KMS-11 (cell line): ENCODE data around the gene SERPINB8.

Experiments
- H2AFZ ChIP-seq: fragments of 200-600 bp; sonication (generic); 2 replicates; pipeline ENCODE4 v1.6.1; 2016; ENCODE audit warnings: antibody characterized with exemption, mixed run types, low read depth
- H3K27ac ChIP-seq: fragments of 200-600 bp; sonication (generic); 2 replicates; pipeline ENCODE4 v1.6.1; 2016; ENCODE audit warnings: mild to moderate bottlenecking, mixed run types
- H3K27me3 ChIP-seq: fragments of 200-600 bp; sonication (generic); 2 replicates; pipeline ENCODE4 v1.6.1; 2017; ENCODE audit warnings: mild to moderate bottlenecking, low read depth, mixed run types, moderate library complexity; ENCODE audit not compliant: insufficient read depth
- H3K36me3 ChIP-seq: fragments of 200-600 bp; sonication (generic); 2 replicates; pipeline ENCODE4 v1.6.1; 2017; ENCODE audit warnings: mild to moderate bottlenecking, mixed run types; ENCODE audit not compliant: insufficient read depth
- H3K4me1 ChIP-seq: fragments of 200-600 bp; sonication (generic); 2 replicates; pipeline ENCODE4 v1.6.1; 2016; ENCODE audit warnings: mild to moderate bottlenecking, low read depth, mixed run types; ENCODE audit not compliant: poor library complexity, severe bottlenecking
- H3K4me2 ChIP-seq: fragments of 200-600 bp; sonication (generic); 2 replicates; pipeline ENCODE4 v1.7.0; 2016; ENCODE audit warnings: mild to moderate bottlenecking, mixed run types
- H3K4me3 ChIP-seq: fragments of 200-600 bp; sonication (generic); IDR thresholded peaks from 2 replicates; pipeline ENCODE4 v1.6.1; 2017; ENCODE audit warnings: low read depth, low read length, mixed read lengths; ENCODE audit not compliant: insufficient read depth
- H3K79me2 ChIP-seq: fragments of 200-600 bp; sonication (generic); 2 replicates; pipeline ENCODE4 v1.6.1; 2016; ENCODE audit warnings: low read depth, mixed run types; ENCODE audit not compliant: insufficient read depth
- H3K9ac ChIP-seq: fragments of 200-600 bp; sonication (generic); 2 replicates; pipeline ENCODE4 v1.6.1; 2016; ENCODE audit warnings: mild to moderate bottlenecking, mixed run types
- H4K20me1 ChIP-seq: fragments of 200-600 bp; sonication (generic); 2 replicates; pipeline ENCODE4 v1.6.1; 2016; ENCODE audit warnings: mild to moderate bottlenecking, mixed run types; ENCODE audit not compliant: insufficient read depth
- CTCF ChIP-seq: fragments of 200-600 bp; sonication (generic); conservative IDR thresholded peaks from 2 replicates; pipeline ENCODE4 v1.6.1; 2017; ENCODE audit warnings: low read depth, mild to moderate bottlenecking, antibody characterized with exemption, low read length, moderate library complexity, mixed read lengths

Gene SERPINB8

GRCh38 chr18:63963615-63964256 lies 6.1 kb upstream of the SERPINB8 start:
- H3K27ac ChIP-seq = no peak overlapping the region
- no peaks in the 10 kb centered on the region for H3K79me2 ChIP-seq

DNA sequence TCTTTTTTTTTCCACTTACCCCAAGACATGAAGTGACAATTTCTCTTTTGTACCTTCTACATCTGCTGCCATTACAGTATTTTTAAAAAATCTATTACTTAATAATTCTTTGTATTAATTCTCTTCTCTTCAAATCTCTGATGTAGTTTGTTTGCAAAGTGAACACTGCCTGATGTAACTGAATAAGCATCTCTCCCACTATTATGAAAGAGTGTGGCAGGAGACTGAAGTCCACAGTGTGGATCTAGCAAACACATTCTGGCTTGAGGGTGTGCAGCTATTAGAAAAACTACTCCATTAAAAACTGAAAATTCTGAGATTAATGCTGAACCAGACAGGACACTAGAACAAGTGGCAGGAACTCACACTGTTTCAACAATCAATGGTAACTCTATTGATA lies 5.0 kb upstream of the SERPINB8 start:
- no peaks in the 10 kb centered on the region for H3K4me1 ChIP-seq
- H3K4me2 ChIP-seq = no peak overlapping the region
- H3K36me3 ChIP-seq = no peaks in the 10 kb centered on the region
- H3K4me3 ChIP-seq = no peak overlapping the region
- H3K9ac ChIP-seq = no peak overlapping the region
- no peak overlapping the region for H2AFZ ChIP-seq
- H3K27ac ChIP-seq = no peak overlapping the region
- TF ChIP-seq CTCF = no peak
- H4K20me1 ChIP-seq = no peaks in the 10 kb centered on the region
- no peaks in the 10 kb centered on the region for H3K27me3 ChIP-seq
- no peaks in the 10 kb centered on the region for H3K79me2 ChIP-seq

More at GRCh38 chr18:63963615-63964256, 6.1 kb upstream of the SERPINB8 start:
- H3K27me3 ChIP-seq = no peaks in the 10 kb centered on the region
- no peaks in the 10 kb centered on the region for H4K20me1 ChIP-seq
- no peak overlapping the region for H3K4me3 ChIP-seq
- H3K36me3 ChIP-seq = no peaks in the 10 kb centered on the region
- peak; percentile 84 for TF ChIP-seq CTCF
- no peak overlapping the region for H2AFZ ChIP-seq
- H3K9ac ChIP-seq = no peak overlapping the region
- no peaks in the 10 kb centered on the region for H3K4me1 ChIP-seq
- H3K4me2 ChIP-seq = no peak overlapping the region

GRCh38 chr18:63965716-63966330 lies 4.1 kb upstream of the SERPINB8 start:
- TF ChIP-seq CTCF = no peak
- Histone ChIP-seq H3K27ac (no peak overlapping the region), H2AFZ (no peak overlapping the region), H3K4me3 (no peak overlapping the region), H3K9ac (no peak overlapping the region), H3K79me2 (no peaks in the 10 kb centered on the region), H3K4me1 (peaks cover 2% of the 10 kb centered on the region), H3K27me3 (no peaks in the 10 kb centered on the region), H3K36me3 (no peaks in the 10 kb centered on the region), H3K4me2 (no peak overlapping the region), H4K20me1 (no peaks in the 10 kb centered on the region)

DNA sequence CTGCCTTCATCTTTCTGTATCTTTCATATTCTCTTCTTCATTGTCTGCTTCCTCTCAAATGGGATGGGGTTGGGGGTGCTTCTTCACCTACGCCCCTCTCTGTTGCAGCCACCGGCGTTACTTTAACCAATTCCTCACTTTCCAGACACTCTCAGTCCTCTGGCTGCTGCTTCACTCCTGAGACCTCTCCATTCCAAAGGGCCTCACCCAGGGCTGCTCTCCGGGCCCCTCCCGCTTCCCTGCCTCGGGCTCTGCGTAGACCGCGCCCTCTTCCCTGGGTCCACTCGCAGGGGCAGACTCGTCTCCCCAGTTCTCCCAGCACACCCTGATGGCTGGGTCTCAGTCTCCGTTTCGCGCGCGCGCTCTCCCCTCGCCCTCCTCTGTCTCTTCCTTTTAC lies 926 bp downstream of the SERPINB8 start:
- peak overlapping the region; percentile 74; the same call in 1 of the 2 replicates for H3K27ac ChIP-seq
- peak overlapping the region; percentile 98 for H2AFZ ChIP-seq
- no peaks in the 10 kb centered on the region for H3K79me2 ChIP-seq
- H3K4me3 ChIP-seq = no peak overlapping the region
- no peaks in the 10 kb centered on the region for H4K20me1 ChIP-seq
- H3K9ac ChIP-seq = peak overlapping the region; percentile 89; the same call in 1 of the 2 replicates
- no peaks in the 10 kb centered on the region for H3K27me3 ChIP-seq
- no peaks in the 10 kb centered on the region for H3K36me3 ChIP-seq
- H3K4me1 ChIP-seq = peaks cover 4% of the 10 kb centered on the region
- TF ChIP-seq CTCF = no peak
- H3K4me2 ChIP-seq = peak overlapping the region; percentile 72
